HG02678 (cell line): ENCODE results near the gene KMO.

Experiments
- ATAC-seq: cut with Tn5 transposase; IDR thresholded peaks from one replicate; pipeline ENCODE4 v1.9.1; 2021; ENCODE audit warnings: mild to moderate bottlenecking, moderate library complexity; ENCODE audit not compliant: unreplicated experiment

Gene KMO

GRCh38 chr1:241622669-241623068 is 90.5 kb downstream of the KMO start:
- ATAC-seq = no peak

DNA sequence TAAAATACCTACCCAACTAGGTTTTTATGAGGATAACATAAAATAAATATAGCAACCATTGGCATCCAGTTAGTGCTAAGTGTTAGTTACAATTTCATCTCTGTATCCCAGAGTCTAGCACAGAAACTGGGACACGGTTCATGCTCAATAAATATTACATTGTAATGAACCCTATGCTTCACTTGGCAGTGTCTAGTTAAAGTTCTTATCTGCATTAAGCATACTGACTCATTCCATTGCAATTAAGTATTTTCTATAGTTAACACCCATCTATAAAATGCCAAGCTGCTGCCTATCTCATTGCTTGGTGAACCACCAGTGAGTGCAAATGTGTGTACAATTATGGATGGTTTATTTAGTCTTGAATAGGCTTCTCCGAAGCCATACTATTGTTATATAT is 92.8 kb downstream of the KMO start:
- ATAC-seq = no peak

DNA sequence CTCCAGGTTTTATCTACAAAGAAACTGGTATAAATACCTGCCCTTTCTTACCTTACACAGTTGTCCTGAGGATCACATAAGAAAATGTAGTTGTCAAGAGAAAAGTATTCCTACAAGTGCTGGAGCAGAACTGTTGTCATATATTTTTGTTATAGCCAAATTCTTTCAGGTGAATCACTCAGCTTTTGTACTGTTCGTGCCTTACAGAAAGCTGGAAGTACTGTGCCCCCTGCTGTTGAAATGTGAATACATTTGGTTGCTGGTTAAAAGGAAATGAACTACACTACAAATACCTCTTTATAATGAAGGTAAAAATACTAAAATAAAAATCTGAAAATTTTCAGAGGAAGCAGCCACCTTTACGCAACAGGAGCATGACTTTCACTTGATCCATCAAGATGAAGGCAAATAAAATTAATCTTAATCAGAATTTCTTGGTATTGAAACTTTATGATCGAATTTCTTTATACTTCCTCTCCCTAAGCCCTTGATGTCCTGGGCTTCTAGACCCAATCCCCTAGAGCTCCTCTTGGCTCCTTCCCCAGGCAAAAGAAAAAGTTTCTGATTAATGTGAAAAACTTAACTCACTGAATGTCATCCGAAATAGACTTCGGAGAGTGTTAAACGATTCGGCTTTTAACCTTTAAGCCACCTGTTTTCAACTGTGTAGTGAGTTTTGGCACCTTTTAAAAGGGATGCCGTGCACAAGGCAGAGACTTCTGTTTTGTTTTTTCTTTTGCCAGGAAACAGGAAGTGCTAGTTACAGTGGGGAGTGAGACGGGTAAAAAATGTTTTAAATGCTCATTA is 95.5 kb downstream of the KMO start:
- peak; percentile 81 for ATAC-seq

DNA sequence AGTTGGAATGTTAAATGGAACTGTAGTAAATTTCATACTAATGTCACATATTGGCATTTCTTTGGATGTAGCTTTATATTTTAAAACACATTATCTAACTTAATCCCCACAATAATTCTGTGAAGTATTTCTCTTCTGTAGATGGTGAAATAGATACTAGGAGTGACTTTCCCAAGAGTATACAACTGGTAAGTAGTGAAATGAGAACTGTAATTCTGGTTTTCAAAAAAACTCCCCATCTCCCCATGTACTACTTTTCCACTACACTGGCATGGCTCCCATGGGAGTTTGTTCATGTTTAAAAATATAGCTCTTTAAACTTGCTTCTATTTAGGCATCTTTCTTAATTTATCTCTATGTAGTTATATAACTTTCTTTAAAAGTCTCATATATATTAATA is 97.8 kb downstream of the KMO start:
- no peak for ATAC-seq

- no peak for ATAC-seq
Measured at GRCh38 chr1:241630476-241630875, 98.3 kb downstream of the KMO start.

DNA sequence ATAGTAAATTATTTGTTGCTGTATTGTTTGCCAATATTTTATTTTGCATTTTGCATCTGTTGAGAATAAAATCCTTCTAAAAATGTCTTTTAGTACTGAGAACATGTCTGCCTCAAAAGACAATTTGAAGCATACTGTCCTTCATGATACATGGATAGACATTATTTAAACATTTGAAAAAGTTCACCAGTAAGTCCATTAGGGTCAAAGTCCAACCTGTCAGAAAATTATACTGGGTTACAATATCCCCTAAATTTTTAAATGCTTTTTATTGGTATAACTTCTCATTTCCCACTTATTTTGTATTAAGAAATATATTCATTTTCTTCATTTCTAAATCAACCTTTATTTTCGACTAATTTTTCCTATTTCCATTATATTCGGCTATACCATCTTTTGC is 98.7 kb downstream of the KMO start:
- no peak for ATAC-seq

DNA sequence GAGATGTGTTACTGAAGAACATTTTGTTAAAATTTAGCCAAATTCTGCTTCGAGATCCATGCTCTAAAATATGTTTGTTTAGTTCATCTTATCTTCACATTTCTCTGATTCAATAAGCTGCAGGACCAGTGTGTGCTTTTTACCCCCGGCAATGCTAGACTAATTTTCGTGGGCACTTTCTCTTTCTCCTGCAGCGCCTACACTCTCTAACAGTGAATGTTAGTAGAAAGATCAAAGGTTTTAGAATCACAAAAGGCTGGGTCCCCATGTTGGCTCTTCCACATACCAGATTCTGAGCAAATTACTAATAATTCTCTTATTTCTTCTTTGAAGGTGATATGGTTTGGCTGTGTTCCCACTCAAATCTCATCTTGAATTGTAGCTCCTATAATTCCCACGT is 99.5 kb downstream of the KMO start:
- no peak for ATAC-seq

DNA sequence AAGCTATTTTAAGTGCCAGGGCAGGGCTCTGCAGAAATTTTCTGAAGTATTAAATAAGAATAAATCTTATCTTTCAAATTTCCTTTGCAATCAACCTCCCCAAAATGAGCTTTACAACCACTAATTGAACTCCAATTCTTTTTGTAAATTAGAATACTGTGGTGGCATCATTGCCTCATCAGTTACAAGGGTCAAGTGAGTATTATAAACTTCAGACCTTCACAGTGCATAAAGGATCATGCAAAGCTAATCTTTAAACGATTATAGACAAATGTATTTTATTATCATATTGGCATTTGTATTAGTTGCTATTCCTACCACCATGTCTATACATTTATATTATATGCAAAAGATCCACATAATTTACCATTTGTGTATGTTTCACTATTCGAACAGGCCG is 100.8 kb downstream of the KMO start:
- no peak for ATAC-seq

DNA sequence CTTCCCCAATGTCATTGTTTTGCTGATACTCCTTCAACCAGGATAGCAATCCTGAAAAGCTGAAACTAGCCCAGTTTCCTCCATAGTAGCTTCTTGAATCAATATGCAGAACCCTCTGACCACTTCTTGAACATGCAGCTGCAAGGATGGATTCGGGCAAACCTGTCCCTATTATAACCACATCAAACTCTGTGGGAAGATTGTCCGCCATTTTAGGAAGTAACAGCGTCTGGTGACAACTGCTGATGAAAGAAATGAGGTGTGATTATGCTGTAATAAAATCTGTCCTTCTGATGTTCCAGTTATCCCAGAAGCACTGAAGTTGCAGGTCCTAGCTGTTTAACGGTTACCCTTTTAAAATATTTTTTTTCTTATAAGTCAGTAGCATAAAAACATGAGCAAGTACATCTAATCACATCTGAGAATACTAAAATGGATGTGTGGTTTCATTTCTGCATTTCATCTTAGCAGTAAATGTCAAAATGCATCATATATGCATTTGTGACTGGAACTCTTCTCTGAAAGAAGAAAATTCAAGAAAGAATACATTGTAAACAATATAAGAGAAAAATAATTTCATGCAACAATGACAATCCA is 103.5 kb downstream of the KMO start:
- no peak for ATAC-seq

DNA sequence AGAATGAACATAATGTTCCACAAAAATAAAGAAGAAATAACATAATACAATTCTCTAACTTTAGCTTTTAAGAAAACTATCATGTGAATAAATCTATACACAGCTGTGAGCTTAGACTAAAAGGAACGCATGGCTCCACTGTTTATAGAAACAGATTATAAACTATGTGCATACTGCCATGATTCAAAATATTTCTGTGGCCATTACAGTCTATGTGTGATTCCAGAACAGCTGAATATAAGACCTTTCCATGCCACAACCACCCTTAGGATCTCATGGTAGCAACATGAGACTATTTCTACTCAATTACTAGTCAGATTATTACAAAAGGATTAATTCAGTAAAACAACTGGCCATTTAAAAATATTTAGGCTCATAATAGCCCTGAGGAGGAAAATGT is 104.1 kb downstream of the KMO start:
- ATAC-seq = no peak

- no peak for ATAC-seq
Measured at GRCh38 chr1:241637046-241637590, 104.9 kb downstream of the KMO start.

GRCh38 chr1:241637604-241638003 is 105.4 kb downstream of the KMO start:
- no peak for ATAC-seq

- ATAC-seq = no peak
Measured at GRCh38 chr1:241638099-241638682, 106.0 kb downstream of the KMO start.

DNA sequence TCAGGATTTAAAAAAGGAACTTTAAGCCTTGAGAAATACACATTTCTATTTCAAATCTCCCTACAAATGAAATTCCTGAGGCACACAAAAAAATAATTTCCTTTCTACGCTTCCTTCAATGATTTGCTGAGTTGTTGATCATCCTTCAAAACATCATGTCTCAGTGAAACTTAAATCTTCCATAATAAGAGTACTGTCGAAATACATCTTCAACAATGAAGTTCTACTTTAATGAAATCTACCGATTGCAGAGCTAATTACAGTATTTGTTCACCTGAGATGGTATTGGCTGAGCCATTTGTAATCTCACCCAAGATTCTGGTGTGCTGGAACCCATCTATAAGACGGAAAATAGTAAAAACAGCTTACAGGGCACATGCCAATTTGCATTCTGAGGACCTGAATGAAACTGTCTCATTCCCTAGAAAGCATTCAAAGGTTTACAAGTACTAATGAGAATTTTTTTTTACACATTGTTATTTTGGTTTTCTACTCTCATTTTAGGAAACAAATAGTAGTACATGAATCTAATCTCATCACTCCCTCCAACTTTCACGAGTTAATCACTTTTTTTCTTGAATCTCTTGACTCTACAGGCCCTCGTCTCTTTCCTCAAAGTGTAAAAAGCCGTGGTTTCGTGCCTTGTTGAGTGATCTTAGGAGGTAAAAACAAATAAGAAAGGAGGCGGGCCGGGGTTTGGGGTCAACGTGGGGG is 106.9 kb downstream of the KMO start:
- ATAC-seq = no peak

DNA sequence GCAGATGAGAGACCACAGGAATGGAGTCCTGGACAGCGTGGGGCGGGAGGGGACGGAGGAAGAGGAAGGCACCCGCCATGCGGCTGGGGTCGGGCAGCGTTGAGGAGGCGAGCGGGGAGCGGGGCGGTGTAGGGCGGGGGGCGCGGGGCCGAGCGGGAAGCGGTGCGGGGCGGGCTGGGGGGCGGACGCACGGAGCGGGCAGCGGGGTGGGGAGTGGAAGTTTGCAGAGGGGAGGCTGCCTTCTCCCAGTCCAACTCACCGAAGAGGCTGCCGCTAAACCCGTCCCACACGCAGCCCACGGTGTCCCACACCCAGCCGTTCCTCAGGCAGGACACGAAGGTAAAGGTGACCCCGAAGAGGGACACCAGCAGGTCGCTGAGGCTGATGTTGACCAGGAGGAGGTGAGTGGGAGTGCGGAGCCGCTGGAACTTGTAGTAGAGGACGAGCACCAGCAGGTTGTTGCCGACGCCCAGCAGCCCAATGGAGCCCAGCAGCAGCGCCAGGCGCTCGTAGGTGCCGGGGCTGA is 107.5 kb downstream of the KMO start:
- peak; percentile 44 for ATAC-seq

- peak; percentile 90 for ATAC-seq
Measured at GRCh38 chr1:241640149-241640866, 108.1 kb downstream of the KMO start, which contains the start of the genes CHML and OPN3. TSS of gene CHML (minus strand) at chr1:241640369. CDS start at chr1:241635766, 4,603 bp downstream. TSS of gene OPN3 (minus strand) at chr1:241640369. CDS start at chr1:241640254, 115 bp downstream.

- ATAC-seq = no peak
Measured at GRCh38 chr1:241640867-241641622, 108.9 kb downstream of the KMO start.

DNA sequence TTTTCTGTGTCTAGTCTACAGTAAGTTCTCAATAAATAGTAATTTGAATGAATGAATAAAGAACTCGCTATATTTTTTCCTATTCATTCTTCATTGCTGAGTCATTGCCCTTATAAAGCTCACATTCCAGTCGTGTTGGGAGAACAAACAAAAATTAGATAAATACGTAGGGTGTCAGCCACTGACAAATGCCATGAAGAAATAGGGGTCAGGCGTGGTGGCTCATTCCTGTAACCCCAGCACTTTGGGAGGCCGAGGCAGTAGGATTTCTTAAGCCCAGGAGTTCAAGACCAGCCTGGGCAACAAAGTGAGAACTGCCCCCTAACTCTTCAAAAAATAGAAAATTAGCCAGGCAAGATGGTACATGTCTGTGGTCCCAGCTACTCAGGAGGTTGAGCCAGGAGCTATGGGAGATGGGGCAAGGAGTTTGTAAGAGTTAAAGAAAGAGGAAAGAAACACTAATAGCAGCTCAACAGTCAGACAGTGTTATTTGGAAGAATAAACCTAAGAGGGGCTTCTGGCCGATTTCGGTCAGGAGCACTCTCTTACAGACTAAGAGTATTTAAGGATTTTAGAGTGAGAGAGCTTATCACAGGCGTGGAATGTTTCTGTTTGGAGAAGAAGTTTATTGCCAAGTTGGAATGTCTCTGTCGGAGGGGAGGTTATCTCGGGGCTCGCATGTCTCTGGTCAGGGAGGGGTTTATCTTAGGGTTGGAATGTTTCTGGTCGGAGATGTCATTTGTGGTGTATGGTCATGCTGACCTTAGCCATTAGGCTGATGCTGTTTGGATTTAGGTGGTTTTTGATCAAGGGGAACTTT is 109.8 kb downstream of the KMO start:
- ATAC-seq = no peak

- ATAC-seq = no peak
Measured at GRCh38 chr1:241642593-241642944, 110.4 kb downstream of the KMO start.
